Activated CD8-positive, alpha-beta memory T cell treated with anti-CD3 and anti-CD28 coated beads for 4 hours (primary cell): ENCODE results near the gene PRR35.

ENCODE experiments used
- DNase-seq, 2 donors: peaks; one replicate each; pipeline ENCODE4 v3.0.0-alpha.2; 2020; ENCODE audit warnings: low read depth in 2 of 2

Gene PRR35

DNA sequence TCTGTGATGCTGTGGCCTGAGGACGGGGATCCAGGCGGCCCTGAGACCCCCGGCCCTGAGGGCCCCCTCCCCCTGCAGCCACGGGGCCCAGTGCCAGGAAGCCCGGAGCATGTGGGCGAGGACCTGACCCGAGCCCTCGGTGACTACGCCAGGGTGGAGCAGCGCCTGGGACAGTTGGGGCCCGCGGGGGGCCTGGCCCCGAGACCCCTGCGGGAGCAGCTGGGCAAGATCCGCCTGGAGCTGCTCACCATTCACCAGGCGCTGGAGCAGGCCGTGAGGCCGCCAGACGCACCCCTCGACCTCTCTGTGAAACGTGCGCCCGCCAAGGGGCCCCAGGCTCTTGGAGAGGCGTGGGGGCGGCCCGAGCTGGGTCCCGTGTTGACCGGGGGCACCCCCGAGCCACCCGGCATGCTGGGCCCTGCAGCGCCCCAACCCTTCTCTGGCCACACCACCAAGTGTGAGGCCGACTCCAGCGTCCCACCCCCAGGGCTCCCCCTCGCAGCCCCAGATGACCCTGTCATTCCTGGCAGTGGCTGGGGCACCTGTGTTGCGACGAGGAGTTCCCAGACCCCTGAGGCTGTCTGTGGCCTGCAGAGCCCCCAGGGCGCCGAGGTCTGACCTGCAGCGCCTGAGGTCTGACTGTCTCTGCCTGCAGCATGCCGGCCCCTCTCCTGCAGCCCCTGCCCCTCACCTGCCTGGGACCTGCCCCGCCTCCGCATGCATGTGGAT is 4.7 kb downstream of the PRR35 start:
- DNase-seq = no peak

DNA sequence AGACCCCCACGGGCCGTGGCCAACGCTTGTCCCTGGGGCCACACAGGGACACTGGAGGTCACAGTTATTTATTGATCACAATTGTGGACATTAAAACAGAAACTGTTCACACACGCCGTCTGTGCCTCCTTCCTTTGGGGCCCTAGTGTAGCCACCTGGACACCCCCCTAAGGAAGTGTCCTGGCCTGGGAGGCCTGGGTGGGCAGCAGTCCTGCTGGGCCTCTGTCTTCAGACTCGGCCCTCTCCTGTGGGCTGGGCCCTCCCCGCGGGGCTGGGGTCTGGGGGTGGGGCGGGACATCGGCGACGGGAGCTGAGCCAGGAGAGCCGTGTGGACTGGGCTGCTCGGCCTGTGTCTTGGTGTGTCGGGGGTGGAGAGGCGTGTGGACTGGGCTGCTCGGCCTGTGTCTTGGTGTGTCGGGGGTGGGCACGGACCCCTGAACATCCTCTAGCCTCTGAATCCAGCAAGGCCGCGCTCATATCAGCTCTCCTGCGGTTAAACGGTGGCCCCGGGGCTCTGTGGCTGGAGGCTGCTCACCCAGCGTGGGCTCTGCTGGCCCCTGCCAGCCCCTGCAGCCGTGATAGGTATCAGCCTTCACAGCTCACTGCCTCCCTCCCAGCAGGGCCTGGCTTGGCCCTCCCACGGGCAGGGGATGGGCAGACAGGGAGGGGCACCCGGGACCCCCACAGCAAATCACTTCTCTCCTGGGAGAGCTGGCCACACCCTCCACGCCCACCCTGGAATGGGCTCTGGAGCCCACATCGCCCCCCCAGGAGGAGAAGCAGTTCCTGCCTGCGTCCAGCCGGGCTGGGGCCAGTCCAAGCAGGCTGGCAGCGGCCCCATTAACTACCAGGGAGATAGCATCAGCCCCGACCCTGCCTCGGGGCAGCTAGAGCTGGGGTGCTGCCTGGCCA is 5.5 kb downstream of the PRR35 start:
- DNase-seq = no peak

DNA sequence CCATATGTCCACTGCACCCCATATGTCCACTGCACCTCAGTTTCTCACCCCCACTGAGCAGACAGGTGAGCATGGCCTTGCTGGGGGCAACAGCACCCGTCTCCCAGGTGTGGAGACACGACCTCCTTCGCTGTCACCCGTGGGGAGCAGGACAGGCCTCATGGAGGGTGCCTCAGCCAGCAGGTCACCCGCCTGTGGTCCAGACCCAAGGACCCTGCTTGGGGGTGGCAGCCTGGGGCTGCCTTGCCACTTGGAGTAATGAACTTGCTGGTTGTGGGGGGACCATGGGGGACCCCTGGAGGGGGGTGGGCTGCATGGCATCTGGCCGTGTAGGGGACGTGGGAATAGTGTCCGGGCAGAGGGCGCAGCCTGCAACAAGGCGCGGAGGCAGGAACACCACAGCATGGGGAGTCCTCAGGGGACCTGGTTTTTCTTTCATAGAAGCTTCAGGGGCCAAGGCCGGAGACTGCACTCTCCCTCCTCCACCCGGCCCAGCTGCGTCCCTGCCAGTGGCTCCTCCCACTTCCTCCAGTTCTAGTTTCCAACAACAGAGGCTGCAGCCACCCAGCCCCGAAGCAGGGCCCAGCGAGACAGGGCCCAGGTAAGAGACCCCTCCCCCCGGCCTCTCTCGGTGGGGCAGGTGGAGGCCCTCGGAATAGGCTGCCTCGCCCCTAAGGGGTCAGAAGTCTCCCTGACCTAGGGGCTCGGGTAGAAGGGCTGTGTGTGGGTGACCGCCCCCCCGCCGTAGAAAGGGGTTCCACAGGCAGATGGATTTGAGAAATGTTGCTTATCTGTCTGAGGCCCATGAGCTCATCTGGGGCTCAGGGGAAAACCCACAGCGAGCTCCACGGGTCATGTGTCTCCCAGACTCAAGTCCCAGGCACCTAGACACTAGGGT is 6.5 kb downstream of the PRR35 start, which contains the start of gene NHLRC4:
Gene NHLRC4 (plus strand): TSS at position 531 of the 898 bp plus-strand sequence. CDS start 1,043 bp downstream, outside the sequence.
- DNase-seq = no peak

DNA sequence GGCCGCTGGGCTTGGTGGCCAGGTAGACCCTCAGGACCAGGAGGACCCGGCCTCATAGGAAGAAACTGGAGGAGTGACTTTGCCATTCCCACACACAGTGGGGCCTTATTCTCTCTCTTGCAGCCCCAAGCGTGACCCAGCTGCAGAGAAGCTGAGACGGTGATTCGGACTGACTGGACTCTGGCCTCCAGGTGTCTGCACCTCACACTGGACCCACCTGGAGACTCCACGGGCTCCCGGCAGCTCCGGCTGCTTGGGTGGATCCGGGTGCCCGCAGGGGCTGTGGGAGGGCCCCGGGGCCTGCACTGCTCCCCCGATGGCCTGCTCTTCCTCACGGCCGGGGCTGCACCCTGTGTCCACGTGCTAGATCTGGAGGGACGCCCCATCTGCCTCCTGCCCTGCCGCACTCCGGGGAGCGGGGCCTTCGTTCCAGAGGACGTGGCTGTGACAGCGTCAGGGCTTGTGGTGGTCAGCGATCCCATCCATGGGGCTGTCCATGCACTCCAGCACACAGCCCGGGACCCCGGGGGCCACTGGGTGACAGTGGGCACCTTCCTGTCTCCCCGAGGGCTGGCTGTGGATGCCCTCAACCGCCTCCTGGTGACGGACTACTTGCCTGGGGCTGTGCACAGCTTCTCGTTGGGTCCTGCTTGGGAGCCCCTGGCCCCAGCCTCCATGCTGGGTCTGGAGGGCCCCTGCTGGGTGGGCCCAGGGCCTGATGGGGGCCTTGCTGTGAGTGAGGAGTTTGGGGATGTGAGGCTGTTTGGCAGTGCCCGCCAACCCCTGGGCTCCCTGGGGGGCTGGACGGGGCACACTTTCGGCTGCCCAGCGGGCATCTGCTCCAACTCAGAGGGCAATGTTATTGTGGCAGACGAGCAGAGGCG is 7.4 kb downstream of the PRR35 start:
- no peak for DNase-seq

DNA sequence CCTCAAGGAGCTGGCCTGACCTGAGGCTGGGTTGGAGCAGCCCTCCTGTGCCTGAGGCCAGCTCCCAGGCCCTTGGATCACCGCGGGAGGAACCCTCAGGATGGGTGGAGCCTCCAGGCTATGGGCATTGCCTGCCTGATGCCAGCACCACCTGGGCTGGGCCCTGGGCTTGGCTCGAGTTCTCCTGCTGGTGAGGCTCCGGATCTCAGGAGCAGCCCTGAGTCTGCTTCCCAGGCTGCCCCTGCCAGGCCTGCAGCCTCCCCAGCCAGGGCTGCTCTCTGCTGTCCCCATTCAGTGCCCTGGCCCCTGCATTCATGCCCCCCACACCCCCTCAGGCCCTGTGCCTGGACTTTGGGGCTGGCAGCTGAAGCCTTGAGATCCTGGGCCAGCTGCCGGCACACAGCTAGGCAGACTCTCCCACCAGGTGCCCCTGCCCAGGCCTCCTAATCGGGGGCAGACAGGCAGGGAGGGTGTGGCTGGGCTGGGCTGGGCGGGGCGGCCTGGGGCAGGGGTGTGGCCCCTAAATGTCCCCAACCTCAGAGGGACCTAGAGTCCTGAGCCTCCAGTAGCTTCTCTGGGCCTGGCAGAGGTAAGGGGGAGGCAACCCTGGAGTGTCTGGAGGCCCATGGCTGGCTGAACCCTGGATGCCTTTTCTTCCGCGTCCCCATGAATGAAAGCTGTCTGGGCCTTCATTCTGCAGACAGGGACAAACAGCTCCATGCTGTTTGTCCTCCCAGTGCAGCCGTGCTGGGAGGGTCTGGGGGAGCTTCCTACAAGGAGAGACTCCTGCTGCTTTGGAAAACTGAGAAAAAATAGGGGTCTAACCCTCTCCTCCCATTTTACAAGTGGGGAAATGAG is 8.4 kb downstream of the PRR35 start:
- no peak for DNase-seq

DNA sequence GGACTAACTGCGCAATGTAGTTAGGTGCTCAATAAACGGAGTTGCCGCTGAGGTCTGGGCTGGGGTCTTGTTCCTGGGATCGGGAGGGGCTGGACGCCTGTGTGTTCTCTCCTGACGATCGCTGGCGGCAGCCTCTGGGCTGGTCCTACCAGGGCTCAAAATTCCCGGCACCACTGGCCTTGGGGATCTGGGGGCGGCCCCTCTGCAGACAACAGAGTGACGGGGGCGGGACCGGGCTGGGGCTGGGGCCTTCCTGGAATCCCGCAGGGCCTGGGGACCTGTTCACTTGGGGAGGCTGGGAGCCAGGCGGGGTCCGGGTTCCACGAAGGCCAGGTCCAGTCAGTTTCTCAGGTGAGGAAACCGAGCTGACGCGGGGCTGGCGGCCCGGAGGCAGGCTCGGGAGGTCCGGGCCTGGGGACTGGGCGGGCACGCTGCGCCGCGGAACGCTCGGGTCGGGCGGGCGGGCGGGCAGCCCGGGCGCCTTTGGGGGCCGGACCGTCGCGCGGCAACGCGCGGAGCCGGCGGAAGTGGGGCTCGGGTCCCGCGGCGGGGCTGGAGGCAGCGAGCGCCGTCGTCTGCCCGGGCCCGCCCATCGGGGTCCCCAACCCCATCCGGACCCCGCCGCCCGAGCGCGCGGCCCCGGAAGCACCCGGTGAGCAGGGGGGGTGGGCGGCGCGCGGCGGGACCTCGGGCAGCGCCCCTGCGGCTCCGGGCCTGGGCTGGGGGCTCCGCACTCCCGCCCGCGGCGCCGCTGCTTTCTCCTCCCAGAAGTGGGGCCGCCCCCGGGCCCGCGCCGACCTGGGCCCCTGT is 9.5 kb downstream of the PRR35 start, which contains the start of gene PIGQ:
Gene PIGQ (plus strand): TSS at position 524 of the 810 bp plus-strand sequence. CDS start 4,107 bp downstream, outside the sequence.
- DNase-seq = peak in 1 of 2 donors; percentile 23

DNA sequence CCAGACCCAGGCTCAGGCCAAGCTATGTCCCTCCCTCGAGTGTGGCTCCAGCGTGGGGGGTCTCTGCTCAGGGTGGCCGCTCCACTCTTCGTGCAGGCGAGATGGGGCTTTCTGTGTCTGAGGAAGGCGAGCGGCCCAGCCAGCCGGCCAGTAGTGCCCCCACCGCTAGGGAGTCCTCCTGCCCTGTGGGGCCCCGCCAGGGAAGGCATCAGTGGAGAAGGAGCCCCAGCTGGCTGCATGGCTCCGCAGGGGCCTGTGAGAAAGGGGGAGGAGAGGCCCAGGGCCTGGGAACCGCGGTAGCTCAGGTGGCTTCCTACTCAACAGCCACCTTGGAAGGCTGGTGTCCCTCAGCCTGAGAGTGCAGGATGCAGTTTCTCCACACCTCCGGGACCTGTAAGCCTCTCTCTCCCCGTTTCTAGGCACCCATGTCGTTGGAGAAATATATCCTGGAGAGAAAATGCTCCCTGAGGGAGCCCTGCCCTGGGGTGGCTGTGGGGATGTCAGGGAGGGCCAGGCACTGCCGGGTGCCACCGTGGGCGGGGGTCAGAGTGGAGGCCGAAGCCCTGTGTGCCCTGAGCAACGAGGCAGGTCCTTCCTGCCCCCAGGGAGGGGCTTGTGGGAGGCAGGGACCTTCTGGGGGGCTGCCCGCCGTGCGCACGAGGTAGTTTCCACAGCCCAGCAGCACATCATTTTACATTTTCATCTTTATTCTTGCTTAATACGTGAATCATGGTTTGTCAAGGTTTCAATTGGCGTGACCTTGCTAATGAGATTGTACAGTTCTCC is 12.9 kb downstream of the PRR35 start:
- DNase-seq = no peak

DNA sequence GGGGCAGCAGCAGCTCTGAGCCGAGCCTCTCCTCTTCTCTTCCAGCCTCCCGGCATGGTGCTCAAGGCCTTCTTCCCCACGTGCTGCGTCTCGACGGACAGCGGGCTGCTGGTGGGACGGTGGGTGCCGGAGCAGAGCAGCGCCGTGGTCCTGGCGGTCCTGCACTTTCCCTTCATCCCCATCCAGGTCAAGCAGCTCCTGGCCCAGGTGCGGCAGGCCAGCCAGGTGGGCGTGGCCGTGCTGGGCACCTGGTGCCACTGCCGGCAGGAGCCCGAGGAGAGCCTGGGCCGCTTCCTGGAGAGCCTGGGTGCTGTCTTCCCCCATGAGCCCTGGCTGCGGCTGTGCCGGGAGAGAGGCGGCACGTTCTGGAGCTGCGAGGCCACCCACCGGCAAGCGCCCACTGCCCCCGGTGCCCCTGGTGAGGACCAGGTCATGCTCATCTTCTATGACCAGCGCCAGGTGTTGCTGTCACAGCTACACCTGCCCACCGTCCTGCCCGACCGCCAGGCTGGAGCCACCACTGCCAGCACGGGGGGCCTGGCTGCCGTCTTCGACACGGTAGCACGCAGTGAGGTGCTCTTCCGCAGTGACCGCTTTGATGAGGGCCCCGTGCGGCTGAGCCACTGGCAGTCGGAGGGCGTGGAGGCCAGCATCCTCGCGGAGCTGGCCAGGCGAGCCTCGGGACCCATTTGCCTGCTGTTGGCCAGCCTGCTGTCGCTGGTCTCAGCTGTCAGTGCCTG is 14.0 kb downstream of the PRR35 start:
- no peak for DNase-seq

DNA sequence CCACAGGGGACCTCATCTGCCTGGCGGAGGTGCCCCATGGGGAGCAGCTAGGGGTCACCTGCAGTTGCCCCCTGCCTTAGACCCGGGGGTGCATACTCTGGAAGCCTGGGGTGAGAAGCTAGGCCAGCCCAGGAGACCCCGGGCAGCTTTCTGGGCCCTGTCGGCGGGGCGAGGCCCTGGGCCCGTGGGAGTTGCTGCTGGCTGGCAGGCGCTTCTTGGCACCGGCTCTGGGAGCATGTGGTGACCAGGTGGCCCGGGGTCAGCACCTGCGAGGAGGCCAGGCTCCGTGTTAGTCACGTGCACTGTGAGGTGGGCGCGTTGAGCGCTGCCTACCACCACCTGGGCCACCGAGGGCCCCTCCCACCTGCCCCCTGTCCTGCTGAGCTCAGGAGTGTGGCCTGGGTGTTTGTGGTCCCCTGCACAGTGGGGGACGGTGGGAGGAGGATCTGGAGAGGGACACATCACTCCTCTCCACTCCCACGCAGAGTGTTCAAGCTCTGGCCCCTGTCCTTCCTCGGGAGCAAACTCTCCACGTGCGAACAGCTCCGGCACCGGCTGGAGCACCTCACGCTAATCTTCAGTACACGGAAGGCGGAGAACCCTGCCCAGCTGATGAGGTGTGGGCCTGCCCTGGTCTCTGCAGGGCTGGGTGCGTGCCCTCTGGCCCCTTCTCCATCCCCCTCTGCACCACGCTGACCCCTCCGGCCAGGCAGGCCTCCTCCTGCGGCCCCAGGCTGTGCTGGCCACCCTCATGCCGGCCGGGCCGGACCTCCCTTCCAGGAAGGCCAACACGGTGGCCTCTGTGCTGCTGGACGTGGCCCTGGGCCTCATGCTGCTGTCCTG is 15.4 kb downstream of the PRR35 start:
- no peak for DNase-seq

DNA sequence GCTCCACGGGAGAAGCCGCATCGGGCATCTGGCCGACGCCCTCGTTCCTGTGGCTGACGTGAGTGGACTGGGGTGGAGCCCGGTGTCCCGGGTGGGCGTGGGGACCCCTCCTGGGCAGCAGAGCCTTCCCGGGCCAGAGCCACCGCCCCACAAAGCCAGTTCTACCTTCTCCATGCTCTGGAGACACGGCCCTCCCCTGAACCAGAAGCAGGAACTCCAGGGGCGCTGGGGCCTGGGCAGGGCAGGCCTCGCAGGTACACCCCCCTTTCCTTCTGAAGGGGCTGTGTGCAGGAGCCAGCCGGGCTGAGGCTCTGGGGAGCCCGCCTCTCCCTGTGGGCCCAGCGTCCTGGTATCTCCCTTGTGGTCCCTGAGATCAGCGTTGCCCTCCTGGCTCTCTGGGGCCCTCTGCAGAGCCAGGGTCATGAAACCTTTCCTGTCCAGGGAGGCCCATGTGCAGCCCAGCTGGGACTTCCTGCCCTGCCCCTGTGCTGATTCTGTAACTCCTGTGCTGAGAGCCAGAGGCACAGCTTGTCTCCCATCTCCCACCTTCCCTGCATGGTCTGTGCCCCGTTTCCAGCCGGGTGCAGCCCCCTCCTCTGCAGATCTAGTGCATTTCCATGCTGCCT is 16.1 kb downstream of the PRR35 start:
- DNase-seq = no peak

DNA sequence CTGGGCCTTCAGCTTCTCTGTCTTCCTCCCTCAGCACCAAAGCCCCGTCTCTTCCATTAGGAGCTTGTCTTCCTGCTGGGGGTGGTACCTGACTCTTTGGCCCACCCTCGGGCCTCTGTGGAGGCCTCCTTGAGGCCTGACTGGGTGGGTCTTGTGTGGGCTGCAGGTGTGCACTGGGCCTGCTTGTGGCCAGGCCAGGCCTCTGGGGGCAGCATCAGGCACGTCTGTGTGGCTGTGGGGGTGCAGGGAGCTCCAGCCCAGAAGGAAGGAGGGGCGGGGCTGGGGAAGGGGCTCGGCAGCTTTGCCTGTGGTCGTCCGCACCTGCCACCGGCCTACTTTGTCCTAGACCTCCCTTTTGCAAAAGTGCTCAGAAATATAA is 16.6 kb downstream of the PRR35 start:
- DNase-seq = no peak

DNA sequence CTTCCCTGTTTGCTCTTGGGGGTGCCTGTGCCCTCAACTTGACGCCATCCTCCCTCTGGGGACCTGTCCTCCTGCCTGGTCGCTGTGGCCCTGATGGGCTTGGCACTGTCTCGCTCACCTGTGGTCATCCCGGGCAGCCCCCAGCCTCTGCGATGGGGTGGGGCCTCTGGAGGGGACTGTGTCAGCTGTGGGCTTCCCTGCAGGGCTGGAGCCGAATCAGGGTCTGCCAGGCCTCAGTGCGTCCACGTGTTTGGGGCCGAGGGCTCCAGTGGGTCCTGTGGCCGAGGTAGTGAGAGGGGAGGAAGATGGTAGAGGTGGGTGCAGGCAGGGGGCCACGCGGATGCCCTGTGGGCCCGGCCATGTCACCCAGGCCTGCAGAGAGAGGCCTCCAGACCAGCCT is 17.6 kb downstream of the PRR35 start:
- DNase-seq = no peak

DNA sequence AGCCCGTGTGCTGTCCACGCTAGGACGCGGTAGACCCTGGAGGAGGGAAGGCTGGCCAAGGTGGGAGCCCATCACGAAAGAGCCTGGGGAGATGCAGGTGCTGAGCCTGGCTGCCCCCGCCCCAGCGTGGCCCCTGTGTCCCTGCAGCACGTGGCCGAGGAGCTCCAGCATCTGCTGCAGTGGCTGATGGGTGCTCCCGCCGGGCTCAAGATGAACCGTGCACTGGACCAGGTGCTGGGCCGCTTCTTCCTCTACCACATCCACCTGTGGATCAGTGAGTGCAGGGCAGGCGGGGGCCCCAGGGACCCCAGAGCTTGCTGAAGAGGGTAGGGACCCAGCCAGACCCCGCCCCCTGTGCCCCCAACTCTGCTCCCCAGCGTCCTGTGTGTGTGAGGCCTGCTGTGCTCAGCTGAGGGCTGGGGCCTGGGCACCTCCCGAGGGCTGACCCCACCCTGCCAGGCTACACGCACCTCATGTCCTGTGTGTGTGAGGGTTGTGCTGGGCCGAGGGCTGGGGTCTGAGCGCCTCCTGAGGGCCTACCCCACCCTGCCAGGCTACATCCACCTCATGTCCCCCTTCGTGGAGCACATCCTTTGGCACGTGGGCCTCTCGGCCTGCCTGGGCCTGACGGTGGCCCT is 18.2 kb downstream of the PRR35 start:
- DNase-seq = no peak

DNA sequence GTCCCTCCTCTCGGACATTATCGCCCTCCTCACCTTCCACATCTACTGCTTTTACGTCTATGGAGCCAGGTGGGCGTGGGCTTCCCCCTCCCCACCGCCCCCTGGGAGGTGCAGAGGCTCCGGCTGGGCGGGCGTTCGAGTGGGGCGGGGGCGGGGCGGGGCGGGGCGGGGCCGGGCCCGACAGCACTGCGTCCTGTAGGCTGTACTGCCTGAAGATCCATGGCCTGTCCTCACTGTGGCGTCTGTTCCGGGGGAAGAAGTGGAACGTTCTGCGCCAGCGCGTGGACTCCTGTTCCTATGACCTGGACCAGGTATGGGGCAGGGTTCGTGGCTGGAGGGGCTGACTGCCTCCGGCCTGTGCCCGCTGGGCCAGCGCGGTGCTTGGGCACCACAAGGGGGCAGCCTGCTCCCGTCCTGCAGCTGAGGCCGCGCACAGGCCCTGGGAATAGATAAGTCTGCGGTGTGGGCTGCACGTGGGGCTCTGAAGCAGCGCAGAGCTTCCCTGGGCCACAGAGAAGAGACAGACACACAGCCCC is 18.7 kb downstream of the PRR35 start:
- peak in 1 of 2 donors; percentile 21 for DNase-seq
